Measurements from ENCODE around the gene POU2AF2.

DNA sequence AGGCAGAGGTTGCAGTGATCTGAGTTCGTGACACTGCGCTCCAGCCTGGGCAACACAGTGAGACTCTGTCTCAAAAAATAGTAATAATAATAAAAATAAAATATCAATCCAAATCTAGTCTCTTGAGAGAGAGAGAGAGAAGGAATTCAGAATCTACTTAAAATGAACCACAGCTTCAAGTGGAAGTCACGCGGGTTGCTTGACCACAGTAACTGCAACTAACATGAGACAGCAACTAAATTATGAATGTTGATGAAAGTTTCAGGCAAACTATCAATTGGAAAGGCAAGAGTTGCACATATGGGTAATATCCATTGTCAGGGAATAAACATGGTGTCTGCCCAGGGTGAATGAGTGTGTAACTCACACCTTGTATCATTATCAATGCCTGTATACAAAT, 12.5 kb downstream of the POU2AF2 start:
- TF ChIP-seq, protein P1, sequence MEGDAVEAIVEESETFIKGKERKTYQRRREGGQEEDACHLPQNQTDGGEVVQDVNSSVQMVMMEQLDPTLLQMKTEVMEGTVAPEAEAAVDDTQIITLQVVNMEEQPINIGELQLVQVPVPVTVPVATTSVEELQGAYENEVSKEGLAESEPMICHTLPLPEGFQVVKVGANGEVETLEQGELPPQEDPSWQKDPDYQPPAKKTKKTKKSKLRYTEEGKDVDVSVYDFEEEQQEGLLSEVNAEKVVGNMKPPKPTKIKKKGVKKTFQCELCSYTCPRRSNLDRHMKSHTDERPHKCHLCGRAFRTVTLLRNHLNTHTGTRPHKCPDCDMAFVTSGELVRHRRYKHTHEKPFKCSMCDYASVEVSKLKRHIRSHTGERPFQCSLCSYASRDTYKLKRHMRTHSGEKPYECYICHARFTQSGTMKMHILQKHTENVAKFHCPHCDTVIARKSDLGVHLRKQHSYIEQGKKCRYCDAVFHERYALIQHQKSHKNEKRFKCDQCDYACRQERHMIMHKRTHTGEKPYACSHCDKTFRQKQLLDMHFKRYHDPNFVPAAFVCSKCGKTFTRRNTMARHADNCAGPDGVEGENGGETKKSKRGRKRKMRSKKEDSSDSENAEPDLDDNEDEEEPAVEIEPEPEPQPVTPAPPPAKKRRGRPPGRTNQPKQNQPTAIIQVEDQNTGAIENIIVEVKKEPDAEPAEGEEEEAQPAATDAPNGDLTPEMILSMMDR (IDR thresholded peaks at IDR 0.05) = no peak
- no peak for TF ChIP-seq POLR2A (IDR thresholded peaks at IDR 0.05)

Data from esophagus squamous epithelium (tissue), 4 donors.